Epidermal melanocyte (primary cell): ENCODE data around the gene SLC22A7.

Source experiments
- DNase-seq: peaks from one replicate; pipeline ENCODE4 v3.0.0; 2011; ENCODE audit warnings: low spot score; ENCODE audit not compliant: insufficient read length

The SLC22A7 gene

GRCh38 chr6:43265564-43265963, 32.5 kb upstream of the SLC22A7 start:
- no peak for DNase-seq

GRCh38 chr6:43267619-43268354, 30.3 kb upstream of the SLC22A7 start:
- no peak for DNase-seq

GRCh38 chr6:43268355-43268700, 29.7 kb upstream of the SLC22A7 start:
- DNase-seq, result no peak

GRCh38 chr6:43268782-43269272, 29.2 kb upstream of the SLC22A7 start:
- no peak for DNase-seq

- no peak for DNase-seq
Measured at GRCh38 chr6:43269273-43270007, 28.6 kb upstream of the SLC22A7 start.

- no peak for DNase-seq
Measured at GRCh38 chr6:43271103-43271815, 26.8 kb upstream of the SLC22A7 start.

- DNase-seq, result no peak
Measured at GRCh38 chr6:43271944-43272343, 26.1 kb upstream of the SLC22A7 start.

GRCh38 chr6:43273707-43274106, 24.4 kb upstream of the SLC22A7 start:
- DNase-seq, result no peak

- DNase-seq, result no peak
Measured at GRCh38 chr6:43274127-43274915, 23.7 kb upstream of the SLC22A7 start.

- no peak for DNase-seq
Measured at GRCh38 chr6:43274916-43275597, 23.0 kb upstream of the SLC22A7 start.

GRCh38 chr6:43275801-43276576, 22.1 kb upstream of the SLC22A7 start:
- DNase-seq, result no peak

- DNase-seq, result no peak
Measured at GRCh38 chr6:43276577-43277305, 21.3 kb upstream of the SLC22A7 start.

- DNase-seq, result no peak
Measured at GRCh38 chr6:43277306-43277642, 20.8 kb upstream of the SLC22A7 start.

- DNase-seq, result no peak
Measured at GRCh38 chr6:43277643-43278523, 20.2 kb upstream of the SLC22A7 start.

GRCh38 chr6:43278524-43279078, 19.5 kb upstream of the SLC22A7 start:
- DNase-seq, result no peak

GRCh38 chr6:43280234-43280633, 17.8 kb upstream of the SLC22A7 start:
- no peak for DNase-seq

GRCh38 chr6:43282060-43282459, 16.0 kb upstream of the SLC22A7 start:
- DNase-seq, result no peak
